ENCODE results near the gene MED13L.

MED13L gene

GRCh38 chr12:116123451-116124258 lies 153.8 kb downstream of the MED13L start:
- no peak for DNase-seq

GRCh38 chr12:116122628-116123027 lies 154.9 kb downstream of the MED13L start:
- no peak for DNase-seq

GRCh38 chr12:116121453-116121871 lies 156.0 kb downstream of the MED13L start:
- peak; percentile 38 for DNase-seq

GRCh38 chr12:116116650-116117424 lies 160.7 kb downstream of the MED13L start:
- no peak for DNase-seq

- no peak for DNase-seq
Observed at GRCh38 chr12:116113398-116114130, 163.9 kb downstream of the MED13L start.

- no peak for DNase-seq
Observed at GRCh38 chr12:116106870-116107269, 170.6 kb downstream of the MED13L start.

- no peak for DNase-seq
Observed at GRCh38 chr12:116104167-116104767, 173.2 kb downstream of the MED13L start.

- no peak for DNase-seq
Observed at GRCh38 chr12:116101991-116102390, 175.5 kb downstream of the MED13L start.

GRCh38 chr12:116099652-116100432 lies 177.7 kb downstream of the MED13L start:
- DNase-seq = no peak

- DNase-seq = no peak
Observed at GRCh38 chr12:116096874-116097273, 180.6 kb downstream of the MED13L start.

- no peak for DNase-seq
Observed at GRCh38 chr12:116094475-116094874, 183.0 kb downstream of the MED13L start.

GRCh38 chr12:116093915-116094314 lies 183.6 kb downstream of the MED13L start:
- no peak for DNase-seq

GRCh38 chr12:116092776-116093175 lies 184.7 kb downstream of the MED13L start:
- DNase-seq = no peak

- no peak for DNase-seq
Observed at GRCh38 chr12:116092162-116092561, 185.3 kb downstream of the MED13L start.

GRCh38 chr12:116091579-116091978 lies 185.9 kb downstream of the MED13L start:
- DNase-seq = no peak

GRCh38 chr12:116090516-116090915 lies 187.0 kb downstream of the MED13L start:
- no peak for DNase-seq

- no peak for DNase-seq
Observed at GRCh38 chr12:116089080-116089479, 188.4 kb downstream of the MED13L start.

GRCh38 chr12:116087962-116088361 lies 189.5 kb downstream of the MED13L start:
- no peak for DNase-seq

GRCh38 chr12:116087399-116087798 lies 190.1 kb downstream of the MED13L start:
- no peak for DNase-seq

- DNase-seq = no peak
Observed at GRCh38 chr12:116080415-116080814, 197.1 kb downstream of the MED13L start.

- no peak for DNase-seq
Observed at GRCh38 chr12:116078396-116078795, 199.1 kb downstream of the MED13L start.

GRCh38 chr12:116077431-116077830 lies 200.1 kb downstream of the MED13L start:
- no peak for DNase-seq
